Astrocyte (in vitro differentiated cells and primary cell): ENCODE data around the gene CCDC40. TPM values are rescaled to one million over a fixed set of nuclear protein-coding genes. Genes with fewer than 3 reads are reported as not detected.

Experiments used
- DNase-seq: peaks from one replicate; pipeline ENCODE4 v3.0.0-alpha.2; 2010; ENCODE audit warnings: low read depth
- FAIRE-seq: peaks from 2 replicates; lab custom pipeline; 2011; peaks lifted over from hg19 to GRCh38; lab: Jason Lieb, UNC
- H2AFZ ChIP-seq: 2 replicates; pipeline ENCODE4 v1.6.0; 2012; ENCODE audit warnings: low read depth, low read length, inconsistent platforms
- H3K27ac ChIP-seq: 2 replicates; pipeline ENCODE4 v1.5.1; 2011; ENCODE audit warnings: low read depth, low read length, inconsistent platforms
- H3K27me3 ChIP-seq: 2 replicates; pipeline ENCODE4 v1.6.0; 2011; ENCODE audit warnings: low read length, inconsistent platforms; ENCODE audit not compliant: insufficient read depth
- H3K36me3 ChIP-seq: 2 replicates; pipeline ENCODE4 v1.5.1; 2011; ENCODE audit warnings: low read length, inconsistent platforms; ENCODE audit not compliant: insufficient read depth
- H3K4me1 ChIP-seq: 2 replicates; pipeline ENCODE4 v1.5.1; 2011; ENCODE audit warnings: low read length, inconsistent platforms; ENCODE audit not compliant: insufficient read depth
- H3K4me2 ChIP-seq: 2 replicates; pipeline ENCODE4 v1.6.0; 2012; ENCODE audit warnings: low read length, inconsistent platforms
- H3K4me3 ChIP-seq: 2 replicates; pipeline ENCODE4 v1.5.1; 2011; ENCODE audit warnings: low read depth, mild to moderate bottlenecking, low read length, inconsistent platforms; ENCODE audit not compliant: insufficient read depth
- H3K79me2 ChIP-seq: 2 replicates; pipeline ENCODE4 v1.6.0; 2012; ENCODE audit warnings: mild to moderate bottlenecking, low read length, inconsistent platforms; ENCODE audit not compliant: insufficient read depth
- H3K9ac ChIP-seq: 2 replicates; pipeline ENCODE4 v1.6.0; 2012; ENCODE audit warnings: mild to moderate bottlenecking, low read length, inconsistent platforms
- H3K9me3 ChIP-seq: 2 replicates; pipeline ENCODE4 v1.5.1; 2012; ENCODE audit warnings: low read depth, mild to moderate bottlenecking, low read length, inconsistent platforms; ENCODE audit not compliant: insufficient read depth
- H4K20me1 ChIP-seq: 2 replicates; pipeline ENCODE4 v1.6.0; 2012; ENCODE audit warnings: low read length, inconsistent platforms; ENCODE audit not compliant: insufficient read depth
- H3K27ac Mint-ChIP-seq: one replicate; pipeline ENCODE4 v1.8.0; 2021; ENCODE audit warnings: mild to moderate bottlenecking, mixed read lengths; ENCODE audit not compliant: unreplicated experiment
- H3K27me3 Mint-ChIP-seq: one replicate; pipeline ENCODE4 v1.8.0; 2021; ENCODE audit warnings: low read depth, mixed read lengths; ENCODE audit not compliant: unreplicated experiment
- H3K36me3 Mint-ChIP-seq: one replicate; pipeline ENCODE4 v1.8.0; 2021; ENCODE audit warnings: low read depth, mixed read lengths; ENCODE audit not compliant: unreplicated experiment
- H3K4me1 Mint-ChIP-seq: one replicate; pipeline ENCODE4 v1.8.0; 2021; ENCODE audit warnings: low read depth, mixed read lengths; ENCODE audit not compliant: unreplicated experiment
- H3K4me3 Mint-ChIP-seq: one replicate; pipeline ENCODE4 v1.8.0; 2021; ENCODE audit warnings: mild to moderate bottlenecking, moderate library complexity, mixed read lengths; ENCODE audit not compliant: unreplicated experiment
- H3K9me3 Mint-ChIP-seq: one replicate; pipeline ENCODE4 v1.8.0; 2021; ENCODE audit warnings: mild to moderate bottlenecking, mixed read lengths; ENCODE audit not compliant: unreplicated experiment
- EZH2 ChIP-seq: IDR thresholded peaks from 2 replicates; pipeline ENCODE4 v1.6.1; 2012; ENCODE audit warnings: mild to moderate bottlenecking, low read length, inconsistent platforms; ENCODE audit not compliant: insufficient read depth
- total RNA-seq: library from RNA; stranded (reverse); gene quantifications from 2 replicates; pipeline ENCODE4 v1.2.1, GENCODE V29; 2021
- TF ChIP-seq, protein P1 (sequence below): IDR thresholded peaks from 2 replicates; pipeline ENCODE4 v1.5.1; 2011; ENCODE audit warnings: low read depth, mild to moderate bottlenecking, inconsistent platforms, low read length, moderate library complexity; ENCODE audit not compliant: insufficient read depth

Gene CCDC40
- total RNA-seq, 1 donor from 2014 or later: 7.0 TPM

DNA sequence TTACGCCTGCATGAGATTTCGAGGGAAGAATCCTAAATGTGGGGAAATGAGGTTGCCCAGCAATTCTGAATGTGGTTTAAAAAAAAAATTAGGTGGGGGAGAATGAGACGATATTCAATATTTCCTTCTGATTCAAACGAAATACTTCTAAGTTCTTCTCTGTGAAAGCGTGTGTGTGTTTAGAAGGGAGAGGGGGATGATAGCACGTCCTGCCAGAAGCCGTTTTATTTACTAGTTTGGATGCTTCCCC is 48.6 kb upstream of the CCDC40 start:
- Histone ChIP-seq H3K79me2 (peaks cover 10% of the 10 kb centered on the region), H2AFZ (no peak overlapping the region), H3K9ac (peak overlapping the region; percentile 32), H3K27me3 (no peaks in the 10 kb centered on the region), H3K4me1 (peaks cover 44% of the 10 kb centered on the region), H3K36me3 (no peaks in the 10 kb centered on the region), H3K4me2 (peak overlapping the region; percentile 76), H3K9me3 (no peaks in the 10 kb centered on the region), H3K27ac (peak overlapping the region; percentile 27), H3K4me3 (peak overlapping the region; percentile 17), H4K20me1 (peaks cover 21% of the 10 kb centered on the region)
- no peak for DNase-seq
- Mint-ChIP-seq H3K27me3 (peaks cover 3% of the 10 kb centered on the region), H3K4me1 (peaks cover 27% of the 10 kb centered on the region), H3K4me3 (no peak overlapping the region), H3K9me3 (no peaks in the 10 kb centered on the region), H3K27ac (peak overlapping the region; percentile 80), H3K36me3 (peaks cover 6% of the 10 kb centered on the region)
- FAIRE-seq: no peak
- no peak for TF ChIP-seq EZH2
- TF ChIP-seq, protein P1, sequence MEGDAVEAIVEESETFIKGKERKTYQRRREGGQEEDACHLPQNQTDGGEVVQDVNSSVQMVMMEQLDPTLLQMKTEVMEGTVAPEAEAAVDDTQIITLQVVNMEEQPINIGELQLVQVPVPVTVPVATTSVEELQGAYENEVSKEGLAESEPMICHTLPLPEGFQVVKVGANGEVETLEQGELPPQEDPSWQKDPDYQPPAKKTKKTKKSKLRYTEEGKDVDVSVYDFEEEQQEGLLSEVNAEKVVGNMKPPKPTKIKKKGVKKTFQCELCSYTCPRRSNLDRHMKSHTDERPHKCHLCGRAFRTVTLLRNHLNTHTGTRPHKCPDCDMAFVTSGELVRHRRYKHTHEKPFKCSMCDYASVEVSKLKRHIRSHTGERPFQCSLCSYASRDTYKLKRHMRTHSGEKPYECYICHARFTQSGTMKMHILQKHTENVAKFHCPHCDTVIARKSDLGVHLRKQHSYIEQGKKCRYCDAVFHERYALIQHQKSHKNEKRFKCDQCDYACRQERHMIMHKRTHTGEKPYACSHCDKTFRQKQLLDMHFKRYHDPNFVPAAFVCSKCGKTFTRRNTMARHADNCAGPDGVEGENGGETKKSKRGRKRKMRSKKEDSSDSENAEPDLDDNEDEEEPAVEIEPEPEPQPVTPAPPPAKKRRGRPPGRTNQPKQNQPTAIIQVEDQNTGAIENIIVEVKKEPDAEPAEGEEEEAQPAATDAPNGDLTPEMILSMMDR: no peak

DNA sequence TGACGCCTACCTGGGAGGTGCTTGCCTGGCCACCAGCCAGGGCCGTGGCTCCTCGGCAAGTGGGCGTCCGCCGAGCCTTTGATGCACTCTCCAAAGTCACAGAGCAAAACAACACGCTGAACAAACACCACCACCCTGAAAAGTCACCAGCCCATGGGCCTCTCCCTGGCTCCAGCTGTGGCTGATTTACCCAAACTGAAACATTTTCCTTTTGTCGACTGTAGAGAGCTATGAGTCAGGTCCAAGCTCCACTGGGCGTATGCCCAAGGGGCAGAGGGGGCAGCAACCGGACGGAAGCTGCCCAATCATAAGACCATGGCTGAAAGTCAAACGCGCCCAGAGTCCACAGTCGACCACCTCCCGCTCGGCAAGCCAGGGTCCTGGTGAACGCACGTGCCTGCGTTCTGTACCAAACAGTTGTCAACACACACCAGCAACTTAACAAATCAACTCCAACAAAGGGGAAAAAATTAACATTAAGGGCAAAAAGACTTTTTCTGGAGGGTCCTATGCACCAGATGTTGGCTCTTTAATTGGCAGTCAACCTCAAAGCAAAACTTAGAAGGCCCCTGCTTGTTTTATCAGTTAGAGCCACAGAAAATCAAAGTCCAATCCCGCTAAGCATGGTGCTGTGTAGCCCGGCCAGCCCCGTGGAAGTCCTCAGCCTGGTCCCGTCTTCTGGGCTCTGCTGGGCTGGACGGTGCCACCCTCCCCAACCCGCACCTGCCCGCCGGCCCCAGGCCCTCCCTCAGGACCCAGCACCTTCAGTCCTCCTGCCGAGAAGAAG is 48.1 kb upstream of the CCDC40 start:
- FAIRE-seq: no peak
- TF ChIP-seq, protein P1: no peak
- TF ChIP-seq EZH2: no peak
- Histone ChIP-seq H3K79me2 (peaks cover 7% of the 10 kb centered on the region), H3K9me3 (no peaks in the 10 kb centered on the region), H4K20me1 (peaks cover 21% of the 10 kb centered on the region), H3K36me3 (no peaks in the 10 kb centered on the region), H3K4me3 (peak overlapping the region; percentile 17), H3K27ac (peak overlapping the region; percentile 27), H3K4me1 (peaks cover 44% of the 10 kb centered on the region), H3K27me3 (no peaks in the 10 kb centered on the region), H3K9ac (peak overlapping the region; percentile 32), H3K4me2 (peak overlapping the region; percentile 76), H2AFZ (no peak overlapping the region)
- Mint-ChIP-seq H3K27me3 (peaks cover 3% of the 10 kb centered on the region), H3K4me3 (peak overlapping the region; percentile 36), H3K4me1 (peaks cover 25% of the 10 kb centered on the region), H3K9me3 (no peaks in the 10 kb centered on the region), H3K27ac (peak overlapping the region; percentile 80), H3K36me3 (peaks cover 6% of the 10 kb centered on the region)
- DNase-seq: peak; percentile 73

DNA sequence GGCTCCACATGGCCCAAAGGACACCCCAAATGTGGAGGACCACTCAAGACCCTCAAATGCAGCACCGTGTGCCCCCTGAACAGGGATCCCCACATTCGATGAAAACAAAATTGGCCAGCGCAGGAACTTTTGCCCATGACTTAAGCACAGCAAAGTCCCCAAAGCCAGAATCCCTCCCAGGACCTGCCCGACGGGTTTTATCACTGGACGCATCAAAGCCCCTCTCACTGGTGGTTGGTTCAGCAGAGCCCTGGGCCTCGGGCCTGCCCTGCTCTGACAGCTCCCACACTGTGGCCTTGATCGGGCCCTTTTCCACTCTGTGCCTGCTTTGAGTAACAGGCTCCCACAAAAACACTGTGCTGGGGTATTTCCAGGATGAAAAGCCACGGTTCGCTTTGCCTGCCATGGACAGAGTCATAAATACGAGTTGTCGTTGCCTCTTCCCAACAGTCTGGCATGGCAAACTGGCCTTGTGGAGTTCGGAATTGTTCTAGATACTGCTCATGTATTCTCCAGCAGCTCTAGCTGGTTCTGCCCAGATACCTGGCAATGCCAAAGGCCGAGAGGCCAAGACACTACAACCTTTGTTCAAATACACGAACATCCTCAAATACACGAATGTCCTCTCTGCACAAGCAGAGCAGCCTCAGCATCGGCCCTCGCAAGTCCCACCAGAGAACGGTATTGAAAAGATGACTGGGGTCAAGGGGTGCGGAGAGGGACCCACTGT is 47.2 kb upstream of the CCDC40 start:
- H3K9me3 ChIP-seq: no peaks in the 10 kb centered on the region
- no peaks in the 10 kb centered on the region for H3K36me3 ChIP-seq
- peaks cover 29% of the 10 kb centered on the region for H3K4me1 Mint-ChIP-seq
- H3K4me3 Mint-ChIP-seq: no peak overlapping the region
- peaks cover 7% of the 10 kb centered on the region for H3K79me2 ChIP-seq
- no peak overlapping the region for H3K9ac ChIP-seq
- H2AFZ ChIP-seq: no peak overlapping the region
- H3K27me3 ChIP-seq: no peaks in the 10 kb centered on the region
- peaks cover 49% of the 10 kb centered on the region for H3K4me1 ChIP-seq
- peaks cover 20% of the 10 kb centered on the region for H4K20me1 ChIP-seq
- FAIRE-seq: no peak
- H3K9me3 Mint-ChIP-seq: no peaks in the 10 kb centered on the region
- H3K4me3 ChIP-seq: no peak overlapping the region
- no peak overlapping the region for H3K4me2 ChIP-seq
- no peak for DNase-seq
- peaks cover 6% of the 10 kb centered on the region for H3K36me3 Mint-ChIP-seq
- no peak for TF ChIP-seq EZH2
- TF ChIP-seq, protein P1: no peak
- no peak overlapping the region for H3K27ac Mint-ChIP-seq
- H3K27ac ChIP-seq: no peak overlapping the region
- H3K27me3 Mint-ChIP-seq: peaks cover 3% of the 10 kb centered on the region
